NCI-H446 treated with DMSO at 0.1 percent for 48 hours (cell line): ENCODE measurements around the gene RPRD2.
A peak's percentile ranks its signal among the peaks of the same experiment; 100 is the strongest.
"Not testable (repeated sequence)": the region's sequence is repeated elsewhere in the genome, so short reads cannot be mapped to it uniquely, and the experiment has no call there.

Source experiments
- DNase-seq: peaks from one replicate; lab custom pipeline; 2025; lab: John Stamatoyannopoulos, UW

The RPRD2 gene

DNA sequence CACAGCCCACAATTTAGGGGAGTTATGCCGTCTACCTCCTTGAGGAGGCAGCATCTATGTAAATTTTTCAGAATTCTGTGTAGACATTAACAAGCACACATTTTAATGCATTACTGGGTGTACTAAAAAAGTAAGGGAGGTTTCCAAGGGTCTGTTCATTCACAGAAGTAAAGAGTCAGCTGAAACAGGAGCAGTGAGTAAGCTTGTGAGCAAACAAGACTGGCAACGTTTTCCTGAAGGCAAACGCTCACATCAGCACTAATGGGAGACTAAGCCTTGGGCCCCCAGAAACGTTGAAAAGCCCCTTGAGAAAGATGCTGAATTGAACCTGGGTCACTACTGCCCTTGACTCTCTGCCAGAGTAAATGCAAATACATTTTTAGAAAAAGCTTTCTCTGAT is 25.7 kb downstream of the RPRD2 start:
- no peak for DNase-seq

DNA sequence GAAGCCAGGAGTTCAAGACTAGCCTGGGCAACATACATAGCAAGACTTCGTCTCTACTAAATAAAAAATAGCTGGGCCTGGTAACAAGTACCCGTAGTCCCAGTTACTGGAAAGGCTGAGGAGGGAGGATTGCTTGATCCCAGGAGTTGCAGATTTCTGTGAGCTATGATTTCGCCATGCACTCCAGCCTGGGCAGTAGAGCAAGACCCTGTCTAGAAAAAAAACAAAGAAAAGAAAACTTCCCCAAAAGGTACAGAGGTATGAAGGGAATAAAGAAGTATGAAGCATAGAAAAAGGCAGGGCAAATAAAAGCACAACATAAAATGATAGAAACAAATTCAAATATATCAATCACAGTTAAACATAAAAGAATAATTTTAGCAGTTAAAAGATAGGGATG is 28.7 kb downstream of the RPRD2 start:
- DNase-seq, result no peak

DNA sequence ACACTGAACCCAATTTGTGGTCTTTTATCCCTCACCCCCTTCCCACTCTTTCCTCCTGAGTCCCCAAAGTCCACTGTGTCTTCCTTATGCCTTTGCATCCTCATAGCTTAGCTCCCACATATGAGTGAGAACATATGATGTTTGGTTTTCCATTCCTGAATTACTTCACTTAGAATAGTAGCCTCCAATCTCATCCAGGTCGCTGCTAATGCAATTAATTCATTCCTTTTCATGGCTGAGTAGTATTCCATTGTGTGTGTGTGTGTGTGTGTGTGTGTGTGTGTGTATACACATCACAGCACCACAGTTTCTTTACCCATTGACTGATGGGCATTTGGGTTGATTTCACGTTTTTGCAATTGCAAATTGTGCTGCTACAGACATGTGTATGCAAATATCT is 31.2 kb downstream of the RPRD2 start:
- not testable (repeated sequence) for DNase-seq

DNA sequence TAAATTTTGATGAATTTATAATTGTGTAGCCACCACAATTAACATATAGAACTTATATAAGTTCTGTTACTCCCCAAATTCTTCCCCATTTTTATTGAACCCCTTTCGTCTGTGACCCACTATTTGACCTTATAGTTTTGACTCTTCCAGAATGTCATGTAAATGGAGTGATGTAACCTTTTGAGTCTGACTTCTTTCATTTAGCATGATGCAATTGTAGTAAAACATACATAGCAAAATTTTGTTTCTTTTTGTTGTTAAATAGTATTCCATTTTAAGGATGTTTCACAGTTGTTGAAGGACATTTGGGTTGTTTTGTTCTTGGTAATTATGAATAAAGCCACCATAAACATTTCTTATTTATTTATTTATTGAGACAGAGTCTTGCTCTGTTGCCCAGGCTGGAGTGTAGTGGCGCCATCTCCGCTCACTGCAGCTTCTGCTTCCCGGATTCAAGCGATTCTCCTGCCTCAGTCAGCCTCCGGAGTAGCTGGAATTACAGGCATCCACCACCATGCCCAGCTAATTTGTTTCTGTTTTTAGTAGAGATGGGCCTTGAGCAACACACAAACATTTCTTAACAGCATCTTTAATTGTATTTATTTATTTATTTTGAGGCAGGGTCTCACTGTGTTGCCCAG is 33.6 kb downstream of the RPRD2 start:
- no peak for DNase-seq

DNA sequence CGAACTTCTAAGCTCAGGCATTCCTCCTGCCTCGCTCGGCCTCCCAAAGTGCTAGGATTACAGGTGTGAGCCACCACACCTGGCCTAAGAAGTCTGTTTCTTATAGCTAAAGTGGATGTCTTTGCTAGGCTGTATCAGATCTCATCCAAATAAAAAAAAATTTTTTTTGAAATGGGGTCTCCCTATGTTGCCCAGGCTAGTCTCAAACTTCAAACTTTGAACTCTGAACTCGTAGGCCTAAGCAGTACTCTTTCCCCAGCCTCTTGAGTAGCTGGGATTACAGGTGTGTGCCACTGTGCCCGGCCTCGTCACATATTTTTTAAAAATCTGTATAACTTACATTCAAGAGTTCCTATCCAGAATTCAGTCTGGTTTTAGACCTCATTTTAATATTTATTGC is 40.5 kb downstream of the RPRD2 start:
- DNase-seq, result no peak

DNA sequence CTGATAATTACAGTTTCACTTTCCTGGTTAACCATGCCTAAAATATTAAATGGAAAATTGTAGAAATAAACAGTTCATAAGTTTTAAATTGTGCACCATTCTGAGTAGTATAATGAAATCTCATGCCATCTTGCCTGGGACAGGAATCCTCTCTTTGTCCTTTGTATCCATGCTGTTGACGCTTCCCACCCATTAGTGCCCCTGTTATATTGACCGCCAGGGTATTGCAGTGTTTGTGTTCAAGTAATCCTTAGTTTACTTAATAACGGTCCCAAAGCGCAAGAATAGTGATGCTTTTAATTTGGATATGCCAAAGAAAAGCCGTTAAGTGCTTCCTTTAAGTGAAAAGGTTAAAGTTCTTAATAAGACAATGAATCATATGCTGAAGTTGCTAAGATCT is 41.7 kb downstream of the RPRD2 start:
- DNase-seq, result no peak

DNA sequence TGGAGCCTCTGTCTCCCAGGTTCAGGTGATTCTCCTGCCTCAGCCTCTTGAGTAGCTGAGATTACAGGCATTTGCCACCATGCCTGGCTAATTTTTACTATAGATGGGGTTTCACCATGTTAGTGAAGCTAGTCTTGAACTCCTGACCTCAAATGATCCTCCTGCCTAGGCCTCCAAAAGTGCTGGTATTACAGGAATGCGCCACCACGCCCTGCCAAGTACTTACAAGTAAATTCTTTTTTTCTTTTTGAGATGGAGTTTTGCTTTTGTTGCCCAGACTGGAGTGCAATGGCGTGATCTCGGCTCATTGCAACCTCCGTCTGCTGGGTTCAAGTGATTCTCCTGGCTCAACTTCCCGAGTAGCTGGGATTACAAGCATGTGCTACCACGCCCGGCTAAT is 42.5 kb downstream of the RPRD2 start:
- no peak for DNase-seq

DNA sequence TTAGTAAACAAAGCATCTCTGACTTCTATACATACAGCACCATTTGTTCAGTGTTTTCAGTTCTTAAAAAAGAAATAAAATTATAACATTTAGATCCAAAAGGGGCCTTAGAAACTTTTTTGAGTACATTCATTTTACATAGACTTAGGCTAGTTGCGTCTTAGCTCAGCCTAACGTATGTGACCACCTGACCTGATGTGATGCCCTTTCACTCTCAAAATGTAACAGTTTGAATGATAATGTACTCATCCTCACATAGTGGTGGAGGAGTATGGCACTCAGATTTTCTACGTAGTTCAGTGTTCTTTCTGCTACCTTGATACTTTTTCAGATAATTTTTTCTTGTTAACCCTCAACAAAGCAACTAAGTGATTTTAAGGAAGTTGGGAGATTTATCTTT is 43.4 kb downstream of the RPRD2 start:
- DNase-seq, result no peak

DNA sequence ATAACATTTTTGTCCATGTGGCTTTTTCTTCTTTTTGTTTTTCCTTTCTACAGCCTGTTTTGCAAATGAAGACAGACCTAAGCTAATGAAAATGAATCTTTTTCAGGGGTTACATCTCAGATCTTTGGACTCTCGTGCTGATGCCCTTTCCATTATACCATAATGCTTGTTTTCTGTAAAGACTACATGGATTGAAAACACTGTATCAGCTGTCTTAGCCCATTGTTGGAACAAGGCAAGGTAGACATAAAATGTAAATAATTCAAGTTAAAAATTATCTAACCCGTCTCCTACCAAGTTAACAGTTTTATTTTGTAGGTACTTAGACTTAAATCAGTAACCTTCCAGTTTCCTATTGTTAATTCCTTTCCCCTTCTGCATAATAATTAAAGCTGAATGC is 44.9 kb downstream of the RPRD2 start:
- DNase-seq, result no peak

DNA sequence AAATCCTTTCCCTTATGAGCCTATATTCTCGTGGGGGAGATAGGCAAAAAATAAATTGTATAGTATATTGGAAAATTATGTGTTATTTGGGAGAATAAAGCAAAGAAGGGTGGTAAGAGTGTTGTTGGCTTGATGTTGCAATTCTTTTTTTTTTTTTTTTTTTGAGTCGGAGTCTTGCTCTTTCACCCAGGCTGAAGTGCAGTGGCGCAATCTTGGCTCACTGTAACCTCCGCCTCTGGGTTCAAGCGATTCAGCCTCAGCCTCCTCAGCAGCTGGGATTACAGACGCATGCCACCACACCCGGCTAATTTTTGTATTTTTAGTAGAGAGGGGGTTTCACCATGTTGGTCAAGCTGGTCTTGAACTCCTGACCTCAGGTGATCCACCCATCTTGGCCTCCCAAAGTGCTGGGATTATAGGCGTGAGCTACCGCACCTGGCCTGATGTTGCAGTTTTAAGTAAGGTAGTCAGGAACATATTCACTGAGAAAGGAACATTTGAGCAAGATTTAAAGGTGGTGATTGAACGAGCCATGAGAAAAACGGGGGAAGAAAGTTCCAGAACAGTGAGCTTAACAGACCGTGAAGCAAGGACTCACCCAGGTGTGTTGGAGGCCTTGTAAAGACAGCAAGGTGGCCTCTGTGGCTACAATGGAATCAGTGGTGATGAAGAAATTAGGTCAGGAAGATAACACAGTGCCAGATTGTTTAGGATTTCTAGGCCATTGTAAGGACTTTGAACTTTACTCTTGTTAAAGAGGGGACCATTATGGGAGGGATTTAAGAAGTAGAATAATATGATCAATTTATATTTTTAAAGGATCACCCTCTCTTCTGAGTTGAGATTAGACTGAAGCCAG is 45.8 kb downstream of the RPRD2 start:
- DNase-seq, result no peak

DNA sequence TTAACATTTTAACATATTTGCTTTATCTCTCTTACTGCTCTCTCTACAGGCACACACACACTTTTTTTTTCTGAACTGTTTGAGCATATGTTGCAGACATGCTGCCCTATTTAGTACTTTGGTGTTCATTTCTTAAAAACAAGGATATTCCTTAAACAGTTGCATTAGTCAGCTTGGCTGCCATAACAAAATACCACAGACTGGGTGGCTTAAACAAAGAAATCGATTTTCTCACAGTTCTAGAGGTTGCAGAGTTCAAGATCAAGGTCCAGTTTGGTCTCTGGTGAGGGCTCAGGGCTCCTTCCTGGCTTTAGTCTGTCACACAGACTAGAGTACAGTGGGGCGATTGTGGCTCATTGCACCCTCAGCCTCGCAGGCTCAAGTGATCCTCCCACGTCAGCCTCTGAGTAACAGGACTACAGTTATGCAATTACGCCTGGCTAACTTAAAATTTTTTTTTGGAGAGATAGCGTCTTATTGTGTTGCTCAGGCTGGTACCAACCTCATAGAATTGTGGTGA is 46.7 kb downstream of the RPRD2 start:
- DNase-seq, result no peak

DNA sequence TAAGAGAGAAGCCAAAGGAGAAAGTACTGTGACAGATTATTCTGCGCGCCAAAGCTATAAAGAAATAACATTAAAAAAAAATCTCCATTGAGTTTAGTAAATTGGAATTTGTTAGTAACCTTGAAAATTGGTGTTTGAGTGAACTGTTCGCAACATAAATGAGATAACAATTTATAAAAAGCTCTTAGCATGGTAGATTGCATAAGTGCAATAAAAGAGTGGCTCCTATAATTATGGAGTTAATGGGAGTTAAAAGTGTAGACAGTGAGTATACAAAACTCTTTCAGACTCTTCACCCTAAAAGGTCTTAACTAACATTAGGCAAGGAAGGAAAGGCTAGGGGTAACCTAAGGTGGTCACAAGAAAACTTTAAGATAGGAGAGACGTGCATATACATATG is 50.6 kb downstream of the RPRD2 start:
- DNase-seq, result no peak

DNA sequence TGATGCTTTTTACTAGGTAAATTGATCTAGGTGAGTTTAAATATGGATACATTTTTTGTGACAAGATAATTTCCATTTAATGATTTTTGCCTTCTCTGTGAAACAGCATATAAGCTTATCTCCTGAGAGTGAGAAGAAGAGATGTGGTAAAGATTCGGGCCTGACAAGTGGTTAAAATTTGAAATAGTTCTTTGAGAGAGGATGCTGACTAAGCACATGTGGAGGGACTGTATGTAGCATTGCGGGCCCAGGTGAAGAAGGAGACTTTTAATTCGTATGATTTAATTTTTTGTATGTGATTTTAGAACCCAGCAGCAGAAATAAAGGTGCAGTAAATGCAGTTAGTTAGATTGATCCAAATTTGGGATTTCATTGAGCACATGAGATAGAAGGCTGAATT is 51.9 kb downstream of the RPRD2 start:
- no peak for DNase-seq

DNA sequence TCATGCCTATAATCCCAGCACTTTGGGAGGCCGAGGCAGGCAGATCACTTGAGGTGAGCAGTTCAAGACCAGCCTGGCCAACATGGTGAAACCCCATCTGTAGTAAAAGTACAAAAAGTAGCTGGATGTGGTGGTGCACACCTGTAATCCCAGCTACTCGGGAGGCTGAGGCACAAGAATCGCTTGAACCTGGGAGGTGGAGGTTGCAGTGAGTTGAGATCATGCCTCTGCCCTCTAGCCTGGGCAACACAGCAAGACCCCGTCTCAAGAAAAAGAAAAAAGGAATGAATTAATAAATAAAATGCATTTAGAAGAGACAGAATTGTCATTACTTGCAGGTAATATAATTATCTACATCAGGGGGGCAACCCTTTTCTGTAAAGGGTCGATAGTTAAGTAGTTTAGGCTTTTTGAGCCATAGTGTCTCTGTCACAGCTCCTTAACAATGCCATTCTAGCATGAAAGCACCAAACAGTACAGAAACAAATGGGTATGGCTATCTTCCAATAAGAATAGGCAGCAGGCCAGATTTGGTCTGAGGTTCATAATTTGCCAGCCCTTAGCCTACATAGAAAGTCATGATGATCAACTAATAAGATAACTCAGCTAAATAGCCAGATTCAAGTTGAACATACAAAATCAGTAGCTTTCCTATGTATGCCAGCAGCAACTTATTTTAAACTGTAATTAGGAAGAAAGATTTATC is 56.8 kb downstream of the RPRD2 start:
- DNase-seq, result peak; percentile 60

DNA sequence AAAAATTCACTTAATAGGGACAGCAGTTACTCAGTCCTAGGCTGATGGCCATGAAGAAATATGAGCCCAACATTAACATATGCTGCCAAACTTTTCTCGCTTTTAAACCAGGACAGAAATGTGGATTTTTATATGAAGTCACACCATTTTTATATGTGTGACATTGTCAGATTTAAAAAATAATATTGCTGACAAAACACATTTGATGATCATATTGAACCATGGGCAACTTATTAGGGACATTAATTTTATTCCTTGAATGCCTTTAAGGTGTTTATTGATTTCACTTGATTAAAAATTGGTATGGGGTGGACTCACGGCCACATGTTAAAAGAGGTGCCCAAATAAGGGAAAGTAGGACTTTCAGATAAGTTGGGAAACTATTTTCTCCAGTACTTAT is 58.6 kb downstream of the RPRD2 start:
- DNase-seq, result no peak

DNA sequence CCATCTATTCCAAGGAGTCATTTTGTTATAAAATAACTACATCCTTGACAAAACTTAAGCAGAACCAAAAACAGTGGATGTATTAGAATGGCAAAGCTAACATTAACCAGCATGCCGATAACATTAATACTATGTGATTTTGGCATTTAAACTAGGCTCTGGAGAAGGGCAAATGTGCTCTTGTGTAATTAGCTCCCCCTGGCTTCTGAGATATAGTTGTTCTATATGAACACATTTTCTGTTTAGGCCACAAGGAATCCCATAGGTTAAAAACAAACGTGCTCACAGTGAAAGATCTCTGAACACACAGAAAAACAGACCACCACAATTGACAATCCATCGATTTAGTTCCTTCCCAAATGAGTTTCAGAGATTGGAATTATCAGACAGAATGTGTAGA is 65.9 kb downstream of the RPRD2 start:
- no peak for DNase-seq

DNA sequence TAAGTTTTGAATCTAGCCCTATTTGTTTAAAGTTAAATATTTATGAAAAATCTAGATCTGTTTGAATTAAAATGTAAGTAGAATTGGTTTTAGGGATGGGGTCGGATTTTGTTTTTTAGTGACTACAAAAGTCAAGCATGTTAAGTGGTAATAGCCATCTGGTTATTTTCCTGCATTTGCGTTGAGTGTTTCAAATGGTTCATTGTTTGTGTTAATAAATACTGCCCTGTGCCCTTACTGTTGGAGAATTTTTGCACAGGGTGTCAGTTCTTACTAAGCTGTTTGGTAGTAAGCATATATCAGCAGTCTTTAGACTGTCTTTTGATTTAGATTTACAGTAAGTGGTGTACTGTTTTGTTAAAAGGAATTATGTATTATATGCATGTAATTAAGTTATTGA is 77.2 kb downstream of the RPRD2 start:
- DNase-seq, result no peak

DNA sequence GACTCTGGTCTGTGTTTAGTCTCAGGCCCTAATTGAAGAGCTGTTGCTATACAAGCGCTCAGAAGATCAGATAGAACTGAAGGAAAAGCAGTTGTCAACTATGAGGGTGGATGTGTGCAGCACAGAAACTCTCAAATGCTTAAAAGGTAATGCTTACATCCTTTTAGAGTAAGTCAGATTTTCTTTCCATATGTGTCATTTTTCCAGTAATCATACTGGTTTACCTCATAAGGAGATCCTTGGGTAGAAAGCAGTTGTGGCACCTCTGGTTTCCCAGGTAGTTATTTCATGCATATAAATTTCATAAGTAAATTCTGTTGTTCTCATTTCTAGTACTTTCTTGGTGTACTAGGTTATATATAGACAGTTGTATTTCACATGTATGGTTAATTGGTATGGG is 80.3 kb downstream of the RPRD2 start:
- DNase-seq, result no peak

DNA sequence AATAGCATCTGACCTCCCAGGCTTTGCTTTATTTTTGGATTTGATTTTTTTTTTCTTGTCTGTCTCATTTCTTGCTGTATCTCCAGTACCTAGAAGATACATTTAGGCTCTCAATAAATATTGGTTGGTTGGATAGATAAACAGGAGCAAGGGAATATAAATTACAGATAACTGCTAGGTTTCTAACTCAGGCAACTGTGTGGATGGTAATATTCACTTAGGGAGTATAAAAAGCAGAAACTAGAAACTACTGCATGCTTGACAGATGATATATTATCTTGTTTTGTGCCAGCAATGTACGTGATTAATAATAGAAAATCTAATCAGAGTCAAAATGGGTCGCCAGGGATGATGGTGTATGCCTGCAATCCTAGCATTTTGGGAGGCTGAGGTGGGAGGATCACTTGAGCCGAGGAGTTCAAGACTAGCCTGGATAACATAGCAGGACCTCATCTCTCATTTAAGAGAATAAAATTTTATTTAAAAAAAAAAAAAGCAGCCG is 92.2 kb downstream of the RPRD2 start:
- no peak for DNase-seq

DNA sequence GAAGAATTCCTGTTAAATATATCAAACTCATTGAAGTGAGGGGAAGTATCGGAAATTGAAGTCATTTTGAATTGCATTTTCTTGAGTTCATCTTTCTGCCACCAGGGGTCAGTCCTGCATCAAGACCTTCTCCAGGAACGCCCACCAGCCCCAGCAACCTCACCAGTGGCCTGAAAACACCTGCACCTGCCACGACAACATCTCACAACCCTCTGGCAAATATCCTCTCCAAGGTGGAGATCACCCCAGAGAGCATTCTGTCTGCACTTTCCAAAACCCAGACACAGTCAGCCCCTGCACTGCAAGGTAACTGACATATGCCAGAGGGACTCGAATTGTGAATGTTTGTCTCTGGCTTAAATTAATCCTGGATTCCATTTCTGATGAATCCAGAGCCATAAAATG is 100.5 kb downstream of the RPRD2 start:
- DNase-seq, result no peak

DNA sequence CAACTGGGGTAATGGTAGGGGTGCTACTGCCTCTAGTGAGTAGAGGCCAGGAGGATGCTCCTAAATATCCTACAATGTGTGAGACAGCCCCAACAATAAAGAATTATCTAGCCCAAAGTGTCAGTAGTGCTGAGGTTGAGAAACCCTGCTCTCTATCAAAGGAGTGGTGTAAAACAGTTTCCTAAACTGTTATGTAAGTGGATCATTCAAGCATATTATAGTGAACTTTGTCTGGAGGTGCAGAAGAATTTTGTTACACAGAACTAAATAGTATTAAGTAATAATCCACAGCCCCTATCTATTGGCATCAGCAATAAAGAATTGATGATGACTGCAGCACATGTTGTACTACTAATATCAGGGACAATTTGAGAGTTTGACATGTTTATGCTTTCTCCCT is 103.0 kb downstream of the RPRD2 start:
- DNase-seq, result no peak

DNA sequence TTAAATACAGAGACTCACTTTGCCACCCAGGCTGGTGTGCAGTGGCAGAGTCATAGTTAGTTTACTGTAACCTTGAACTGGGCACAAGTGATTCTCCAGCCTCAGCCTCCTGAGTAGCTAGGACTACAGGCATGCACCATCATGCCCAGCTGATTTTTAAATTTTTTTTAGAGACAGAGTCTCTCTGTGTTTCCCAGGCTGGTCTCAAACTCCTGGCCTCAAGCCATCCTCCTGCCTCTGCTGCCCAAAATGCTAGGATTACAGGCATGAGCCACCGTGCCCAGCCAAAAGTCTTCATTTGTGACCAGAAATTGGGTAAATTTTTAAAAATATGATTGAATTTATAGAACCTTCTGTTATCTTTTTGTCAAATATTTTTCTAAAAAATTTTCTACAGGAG is 105.3 kb downstream of the RPRD2 start:
- DNase-seq, result no peak
